NCI-H69 (cell line): ENCODE data around the gene HMGA1.

ENCODE experiments used
- DNase-seq: peaks from one replicate; lab custom pipeline; 2025; lab: John Stamatoyannopoulos, UW

The HMGA1 gene

DNA sequence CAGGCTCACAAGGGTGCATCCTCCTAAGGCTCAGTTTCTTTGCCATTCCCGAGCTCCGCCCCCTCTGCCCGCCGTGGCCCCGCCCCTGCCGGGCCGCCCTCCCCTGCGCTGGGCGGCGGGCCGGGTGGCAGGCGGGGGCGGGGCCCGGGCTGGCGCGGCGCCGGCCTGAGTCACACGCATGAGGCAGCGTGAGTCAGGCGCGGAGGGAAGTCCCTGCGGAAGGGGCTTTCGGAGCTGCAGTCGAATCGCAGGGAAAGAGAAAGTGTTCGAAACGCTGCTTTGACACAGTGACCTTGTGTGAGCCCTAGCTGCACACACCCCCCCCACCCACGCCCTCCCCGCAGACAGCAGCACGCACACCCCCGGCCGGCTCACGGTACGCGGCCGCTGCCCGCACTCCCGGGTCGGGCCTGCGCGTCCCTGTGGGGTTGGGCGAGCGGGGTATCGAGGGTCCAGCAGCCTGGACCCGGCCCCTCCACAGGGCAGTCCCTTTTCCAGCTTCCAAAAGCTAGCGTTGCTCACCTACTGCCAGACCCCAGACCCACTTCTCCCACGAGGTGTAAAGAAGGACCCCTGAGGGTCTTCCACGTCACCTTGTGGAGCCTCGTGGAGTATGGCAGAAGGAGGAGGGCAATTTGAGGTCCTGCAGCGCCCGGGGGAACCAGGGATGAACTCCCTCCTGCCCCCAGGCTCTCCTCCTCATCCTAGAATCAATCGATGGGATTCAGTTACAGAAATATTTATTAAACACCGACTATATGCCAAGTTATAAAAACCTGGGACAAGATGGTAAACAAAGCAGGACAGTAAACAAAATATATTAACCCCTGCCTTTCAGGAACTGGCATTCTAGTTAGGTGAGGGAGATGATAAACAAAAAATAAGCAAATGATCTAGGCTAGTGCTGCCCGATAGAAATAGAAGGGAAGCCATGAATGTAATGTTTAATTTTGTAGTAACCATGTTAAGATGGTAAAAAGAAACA is 12.4 kb upstream of the HMGA1 start:
- DNase-seq, result peak; percentile 96

DNA sequence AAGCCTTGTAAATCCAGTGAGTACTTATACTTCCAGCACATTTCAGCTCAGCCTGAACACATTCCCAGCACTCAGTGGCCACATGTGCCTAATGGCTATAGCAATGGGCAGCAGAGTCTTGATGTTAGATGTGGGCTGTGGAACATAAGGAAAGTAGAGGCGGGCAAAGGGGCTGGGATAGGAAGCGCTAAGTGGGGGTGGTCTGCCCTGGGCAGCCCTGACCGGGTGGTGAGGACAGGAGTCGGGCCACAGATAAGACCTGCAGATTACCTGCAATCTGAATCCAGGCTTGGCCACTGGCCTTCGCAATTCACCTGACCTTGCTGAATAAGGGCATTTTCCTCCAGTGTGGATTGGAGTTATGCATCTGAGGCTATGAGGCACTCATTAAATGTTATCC is 11.1 kb upstream of the HMGA1 start:
- no peak for DNase-seq

DNA sequence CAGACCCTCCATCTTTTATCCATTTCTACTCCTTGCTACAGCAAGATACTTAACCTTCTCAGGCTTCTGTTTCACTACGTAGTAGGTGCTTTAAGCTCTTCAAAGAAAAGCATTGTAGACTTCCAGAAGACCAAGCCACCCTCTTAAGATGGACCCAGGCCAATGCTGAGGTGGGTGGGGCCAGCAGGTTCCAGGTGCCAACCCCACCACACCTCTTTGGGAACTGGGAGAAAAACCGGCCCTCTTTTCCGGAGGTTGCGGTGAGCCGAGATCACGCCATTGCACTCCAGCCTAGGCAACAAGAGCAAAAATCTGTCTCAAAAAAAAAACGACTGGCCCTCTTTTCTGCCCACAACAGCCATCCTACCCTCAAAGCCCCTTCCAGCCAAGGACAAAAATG is 10.6 kb upstream of the HMGA1 start:
- DNase-seq, result no peak

DNA sequence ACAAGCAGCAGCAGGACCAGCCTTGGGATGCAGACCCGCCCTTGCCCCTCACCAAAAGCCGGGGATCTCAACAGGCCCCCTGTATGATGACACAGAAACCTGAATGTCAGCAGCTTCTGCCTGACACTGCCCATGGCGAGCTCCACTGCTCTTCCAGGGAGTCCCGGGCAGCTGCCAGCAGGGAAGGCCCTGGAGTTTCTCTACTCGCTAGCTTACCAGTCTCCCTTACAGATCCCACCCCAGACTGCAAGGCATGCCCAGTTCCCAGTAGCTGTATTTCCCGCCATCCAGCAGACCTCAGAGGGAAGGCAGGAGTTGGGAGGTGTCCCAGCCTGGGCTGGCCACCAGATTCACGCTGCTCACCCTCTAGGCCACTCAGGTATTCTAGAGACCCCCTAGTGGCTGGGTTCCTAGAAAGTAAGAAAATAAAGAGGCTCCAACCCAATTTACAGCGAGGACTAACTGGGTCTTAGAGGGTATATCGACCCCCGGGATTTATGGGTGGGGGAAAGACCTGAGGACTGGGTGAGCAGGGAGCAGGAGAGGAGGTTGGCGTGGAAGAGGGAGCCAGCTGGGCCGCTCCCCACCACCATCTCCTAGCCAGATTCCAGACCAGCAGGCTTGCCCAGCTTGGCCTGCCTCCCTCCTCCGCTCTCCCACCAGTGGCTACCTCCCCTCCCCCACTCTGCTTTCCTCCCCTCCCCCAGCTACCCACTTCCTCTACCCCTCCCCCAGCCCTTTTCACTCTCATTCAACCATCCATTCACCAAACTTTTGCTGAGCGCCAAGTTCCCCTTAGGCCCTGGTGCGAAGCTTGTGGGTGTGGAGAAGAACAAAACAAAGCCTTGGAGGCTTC is 9.7 kb upstream of the HMGA1 start:
- DNase-seq, result no peak

DNA sequence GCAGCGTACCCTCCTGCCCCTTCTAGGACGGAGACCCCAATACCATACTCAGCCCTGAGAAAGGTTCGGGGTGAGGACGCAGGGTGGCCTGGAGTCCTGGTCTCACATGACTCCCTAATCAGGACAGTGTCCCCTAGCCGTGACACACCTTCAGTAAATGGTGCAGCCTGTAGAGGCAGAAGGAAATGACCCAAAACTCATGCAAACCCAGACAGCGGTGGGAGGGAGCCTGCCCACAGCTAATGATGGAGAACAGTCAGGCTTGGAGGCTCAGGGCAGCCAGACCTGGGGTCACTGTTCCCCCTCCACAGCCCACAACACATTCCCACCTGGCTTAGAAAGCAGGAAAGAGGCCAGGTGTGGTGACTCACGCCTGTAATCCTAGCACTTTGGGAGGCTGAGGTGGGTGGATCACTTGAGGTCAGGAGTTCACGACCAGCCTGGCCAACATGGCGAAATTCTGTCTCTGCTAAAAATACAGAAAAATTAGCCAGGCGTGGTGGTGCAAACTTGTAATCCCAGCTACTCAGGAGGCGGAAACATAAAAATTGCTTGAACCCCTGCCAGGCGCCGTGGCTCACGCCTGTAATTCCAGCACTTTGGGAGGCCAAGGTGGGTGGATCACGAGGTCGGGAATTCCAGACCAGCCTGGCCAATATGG is 8.8 kb upstream of the HMGA1 start:
- DNase-seq, result no peak

DNA sequence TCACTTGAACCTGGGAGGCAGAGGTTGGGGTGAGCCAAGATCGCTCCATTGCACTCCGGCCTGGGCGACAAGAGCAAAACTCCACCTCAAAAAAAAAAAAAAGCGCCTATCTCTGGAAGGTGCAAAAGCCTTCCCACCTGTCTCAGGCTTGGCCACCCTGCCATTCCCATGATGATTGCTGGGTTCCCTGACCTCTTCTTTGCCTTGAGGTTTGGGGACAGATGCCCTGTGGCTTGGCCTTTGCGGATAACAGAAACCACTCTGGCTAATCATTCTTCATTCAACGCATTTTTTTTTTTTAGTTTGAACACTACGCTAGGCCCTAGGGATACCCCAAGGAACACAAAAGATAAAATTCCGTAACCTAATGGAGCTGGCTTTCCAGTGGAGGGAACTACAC is 6.8 kb upstream of the HMGA1 start:
- DNase-seq, result no peak

DNA sequence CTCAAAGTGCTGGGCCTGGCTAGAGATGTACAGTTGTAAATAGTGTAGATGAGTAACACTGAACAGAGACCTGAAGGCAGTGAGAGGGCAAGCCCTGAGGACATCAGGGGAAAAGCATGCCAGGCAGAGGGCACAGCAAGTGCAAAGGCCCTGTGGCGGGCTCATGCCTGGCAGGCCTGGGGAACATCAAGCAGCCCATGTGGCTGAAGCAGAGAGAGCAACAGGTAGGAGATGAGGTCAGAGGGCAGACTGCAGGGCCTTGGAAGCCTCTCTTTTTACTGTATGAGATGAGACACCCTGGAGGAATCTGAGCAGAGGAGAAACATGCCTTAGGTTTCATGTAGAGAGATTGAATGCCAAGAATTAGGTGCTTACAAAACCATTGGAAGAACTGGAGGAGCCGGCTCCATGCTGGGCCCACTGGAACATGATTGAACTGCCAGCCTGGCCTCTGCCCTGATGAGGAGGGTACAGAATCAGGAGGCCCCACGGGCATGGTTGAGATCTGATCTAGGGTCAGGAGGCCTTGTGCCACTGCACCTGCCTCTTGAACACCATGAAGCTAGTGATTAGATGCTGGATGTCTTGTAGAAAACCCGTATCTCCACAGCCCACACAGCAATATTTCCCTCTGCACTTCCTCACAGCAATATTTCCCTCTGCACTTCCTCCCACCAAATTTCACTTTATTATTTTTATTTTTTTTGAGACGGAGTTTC is 5.9 kb upstream of the HMGA1 start:
- DNase-seq, result no peak

DNA sequence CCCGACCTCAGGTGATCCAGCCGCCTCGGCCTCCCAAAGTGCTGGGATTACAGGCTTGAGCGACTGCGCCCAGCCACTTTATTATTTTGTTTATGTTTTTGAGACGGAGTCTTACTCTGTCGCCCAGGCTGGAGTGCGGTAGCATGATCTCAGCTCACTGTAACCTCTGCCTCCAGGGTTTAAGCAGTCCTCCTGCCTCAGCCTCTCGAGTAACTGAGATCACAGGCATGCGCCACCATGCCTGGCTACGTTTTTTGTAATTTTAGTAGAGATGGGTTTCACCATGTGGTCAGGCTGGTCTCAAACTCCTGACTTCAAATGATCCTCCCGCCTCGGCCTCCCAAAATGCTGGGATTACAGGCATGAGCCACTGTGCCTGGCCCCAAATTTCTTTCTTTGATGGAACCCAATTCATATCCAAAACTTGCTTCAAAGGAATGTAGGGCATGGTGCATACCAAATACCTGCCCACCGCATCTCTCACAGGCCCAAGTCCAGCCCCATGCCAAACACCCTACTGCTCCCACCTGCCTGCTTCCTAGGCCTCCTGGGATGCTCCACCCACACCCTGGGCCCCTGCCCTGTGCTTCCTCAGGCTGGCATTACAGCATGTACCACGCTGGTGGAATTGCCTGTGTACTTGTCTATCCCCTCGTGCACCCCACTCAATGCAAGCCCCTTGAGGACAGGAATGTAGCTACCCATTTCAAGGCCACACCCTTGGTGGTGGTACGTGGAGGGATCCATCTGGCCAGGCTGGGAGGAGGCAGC is 4.9 kb upstream of the HMGA1 start:
- DNase-seq, result no peak

DNA sequence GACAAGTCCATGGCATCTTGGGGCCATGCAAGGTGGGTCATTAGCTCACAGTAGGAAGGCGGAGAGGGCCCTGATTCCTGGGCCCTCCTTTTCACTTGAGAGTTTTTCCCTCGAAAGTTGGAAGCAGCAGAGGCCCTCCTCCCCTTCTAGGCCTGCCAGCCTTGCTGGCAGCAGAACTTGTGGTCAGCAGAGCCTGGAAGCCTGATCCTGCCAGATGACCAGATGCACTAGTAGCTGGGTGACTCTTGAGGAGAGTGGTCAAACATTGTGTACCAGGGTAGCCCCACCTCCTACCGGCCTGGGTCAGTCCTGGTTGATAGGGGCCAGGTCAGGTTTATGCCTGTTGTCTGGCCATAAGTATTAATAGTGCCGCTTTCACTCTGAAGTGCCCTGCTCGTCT is 3.8 kb upstream of the HMGA1 start:
- no peak for DNase-seq

DNA sequence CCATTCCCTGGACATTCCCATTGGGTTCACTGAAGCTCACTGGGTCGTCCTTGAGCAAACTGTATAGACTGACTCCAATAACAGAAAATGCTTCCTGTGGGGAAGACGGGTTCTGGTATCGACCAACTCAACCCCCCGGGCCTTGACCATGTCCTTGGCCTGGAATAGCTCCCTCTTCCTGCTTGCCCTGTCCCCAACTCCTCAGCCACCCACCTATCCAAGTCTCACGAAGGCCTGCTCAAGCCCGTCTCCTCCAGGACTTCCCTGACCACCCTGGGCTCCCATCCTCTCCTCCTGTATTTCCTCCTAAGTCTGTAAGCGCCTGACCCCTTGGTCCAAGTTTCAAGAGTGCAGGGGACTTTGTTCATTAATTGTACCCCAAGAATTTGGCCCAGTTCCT is 2.8 kb upstream of the HMGA1 start:
- DNase-seq, result no peak

DNA sequence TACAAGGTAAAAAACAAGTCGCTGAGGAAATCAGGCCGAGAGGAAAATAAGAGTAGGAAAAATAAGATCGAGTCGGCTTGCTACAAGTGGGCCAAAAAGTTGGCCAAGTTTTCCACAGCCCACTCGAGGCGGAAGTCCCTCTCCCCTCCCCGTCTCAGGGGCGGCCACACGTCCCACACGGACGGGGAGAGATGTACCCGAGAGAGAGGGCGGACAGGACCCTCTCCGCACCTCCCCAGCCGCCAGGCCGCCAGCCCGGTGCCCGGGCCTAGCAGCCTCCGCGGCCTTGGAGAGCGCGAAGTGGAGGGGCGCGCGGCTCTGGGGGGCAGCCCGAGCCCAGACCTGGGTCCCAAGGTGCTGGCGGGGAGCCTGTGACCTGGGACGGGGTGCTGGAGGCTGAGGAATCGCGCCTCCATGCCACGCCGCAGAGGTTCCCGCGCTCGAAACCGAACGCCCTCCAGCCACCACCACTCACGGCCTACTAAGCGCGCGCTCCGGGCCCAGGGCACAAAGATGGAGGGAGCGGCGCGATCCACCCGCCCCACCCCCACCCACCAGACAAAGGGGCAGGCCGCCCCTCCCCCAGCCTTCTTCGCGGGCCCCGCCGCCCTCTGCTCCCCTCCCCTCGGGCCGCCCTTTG is 1.9 kb upstream of the HMGA1 start:
- no peak for DNase-seq

DNA sequence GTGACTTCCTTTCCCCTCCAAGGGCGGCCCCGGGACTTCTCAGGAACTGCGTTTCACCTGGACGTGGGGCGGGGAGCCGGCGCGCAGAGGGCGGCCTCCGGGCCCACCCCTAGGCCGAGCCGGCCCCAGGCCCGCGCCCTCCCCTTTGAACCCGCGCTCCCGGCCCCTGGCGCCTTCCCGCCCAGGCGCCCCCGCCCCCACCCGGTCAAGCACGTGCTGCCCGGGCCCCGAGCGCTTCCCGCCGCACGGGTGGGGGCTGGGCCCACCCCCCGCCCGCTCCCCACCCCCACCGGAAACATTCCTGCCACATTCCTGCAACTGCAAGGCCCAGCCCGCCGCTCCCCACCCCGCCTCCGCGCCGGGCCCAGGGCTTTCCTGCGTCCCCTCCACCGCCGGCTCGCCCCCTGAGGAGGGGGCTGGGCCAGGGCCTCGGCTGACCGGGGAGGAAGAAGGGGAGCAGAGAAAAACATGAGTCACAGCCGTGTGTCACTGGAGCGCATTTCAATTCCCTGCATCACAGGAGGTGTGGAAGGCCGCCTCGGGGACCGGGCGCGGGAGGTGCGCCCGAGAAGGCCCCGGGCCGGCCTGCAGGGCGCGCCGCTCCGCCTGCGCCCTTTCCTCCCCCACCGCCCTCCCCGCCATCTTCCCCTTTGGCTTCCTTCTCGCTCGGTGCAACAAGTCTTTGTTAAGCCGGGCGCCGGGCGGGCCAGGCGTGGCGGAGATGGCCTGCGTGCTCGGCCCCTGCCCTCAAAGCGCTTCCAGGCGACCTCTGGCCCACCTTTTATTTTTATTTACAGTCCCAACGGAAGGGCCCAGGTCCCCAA is 1.2 kb upstream of the HMGA1 start:
- no peak for DNase-seq

DNA sequence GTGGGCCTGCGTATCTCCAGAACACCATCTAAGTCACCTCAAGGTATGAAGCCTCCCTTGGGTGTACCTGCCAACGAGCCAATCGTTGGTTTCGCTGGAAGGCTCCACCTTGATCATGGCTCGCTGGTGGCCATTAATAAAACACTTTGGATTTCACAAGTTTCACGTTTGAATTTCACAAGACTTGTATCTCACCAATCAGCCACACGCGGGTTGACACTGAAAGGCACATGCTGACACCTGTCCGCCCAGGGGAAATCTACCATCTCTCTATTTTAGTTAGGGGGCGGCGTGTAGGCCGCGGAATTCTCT is 586 bp upstream of the HMGA1 start:
- DNase-seq, result peak; percentile 55

DNA sequence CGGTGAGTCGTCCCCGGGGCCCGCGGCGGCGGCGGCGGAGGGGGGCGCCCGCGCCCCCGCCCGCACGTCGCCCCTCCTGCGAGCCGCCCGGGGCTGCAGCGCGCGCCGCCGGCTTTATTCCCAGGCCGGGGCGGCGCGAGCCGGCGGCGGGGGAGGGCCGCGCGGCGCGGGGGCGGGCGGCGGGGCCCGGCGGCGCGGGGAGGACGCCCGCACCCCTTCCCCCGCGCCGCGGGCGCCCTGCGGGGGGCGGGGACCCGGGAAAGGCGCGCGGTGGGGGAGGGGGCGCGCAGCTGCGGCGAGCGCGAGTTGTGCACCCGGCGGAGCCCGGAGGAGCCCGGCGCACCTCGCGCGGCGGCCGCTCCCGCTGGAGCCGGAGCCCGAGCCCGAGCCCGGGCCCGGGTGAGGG is 646 bp downstream of the HMGA1 start:
- peak; percentile 87 for DNase-seq

DNA sequence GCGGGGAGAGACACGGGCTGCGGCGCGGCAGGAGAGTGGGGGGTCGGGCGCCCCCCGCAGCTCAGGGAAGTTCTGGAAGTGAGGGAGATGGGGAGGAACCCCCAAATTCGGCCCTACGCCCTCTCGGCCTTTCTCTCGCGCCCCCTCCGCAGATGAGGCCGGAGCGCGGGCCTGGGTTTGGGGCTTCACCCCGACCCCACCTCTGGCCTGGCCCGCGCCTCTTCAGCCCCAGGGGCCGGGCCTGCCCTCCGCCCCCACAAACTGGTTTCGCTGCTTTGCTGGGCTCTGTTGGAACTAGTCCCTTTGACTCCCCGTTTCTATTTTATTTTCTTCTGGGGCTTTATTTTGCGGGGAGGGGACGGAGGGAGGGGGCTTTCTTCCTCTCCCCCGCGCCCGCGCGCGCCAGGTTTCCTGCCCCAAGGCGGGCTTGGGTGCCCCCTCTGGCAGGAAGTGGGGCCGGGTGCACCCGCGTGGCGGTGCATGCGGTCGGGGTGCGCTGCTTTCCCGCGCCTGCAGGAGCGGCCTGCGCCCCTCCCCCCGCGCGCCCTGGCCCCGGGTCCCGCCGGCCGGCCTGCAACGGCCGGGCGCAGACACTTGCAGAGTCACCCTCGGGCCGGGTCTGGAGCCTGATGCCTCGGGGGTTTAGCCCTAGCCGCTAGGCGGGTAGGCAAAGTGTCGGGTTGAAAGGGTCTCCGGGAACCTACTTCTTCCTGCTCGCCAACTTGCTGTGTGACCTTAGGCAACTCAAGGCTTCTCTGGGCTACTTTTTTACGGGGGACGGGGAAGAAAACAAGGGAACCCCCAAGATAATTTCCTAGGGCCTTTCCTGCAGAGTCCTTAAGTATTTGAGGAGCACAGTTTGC is 1.3 kb downstream of the HMGA1 start:
- peak; percentile 90 for DNase-seq

DNA sequence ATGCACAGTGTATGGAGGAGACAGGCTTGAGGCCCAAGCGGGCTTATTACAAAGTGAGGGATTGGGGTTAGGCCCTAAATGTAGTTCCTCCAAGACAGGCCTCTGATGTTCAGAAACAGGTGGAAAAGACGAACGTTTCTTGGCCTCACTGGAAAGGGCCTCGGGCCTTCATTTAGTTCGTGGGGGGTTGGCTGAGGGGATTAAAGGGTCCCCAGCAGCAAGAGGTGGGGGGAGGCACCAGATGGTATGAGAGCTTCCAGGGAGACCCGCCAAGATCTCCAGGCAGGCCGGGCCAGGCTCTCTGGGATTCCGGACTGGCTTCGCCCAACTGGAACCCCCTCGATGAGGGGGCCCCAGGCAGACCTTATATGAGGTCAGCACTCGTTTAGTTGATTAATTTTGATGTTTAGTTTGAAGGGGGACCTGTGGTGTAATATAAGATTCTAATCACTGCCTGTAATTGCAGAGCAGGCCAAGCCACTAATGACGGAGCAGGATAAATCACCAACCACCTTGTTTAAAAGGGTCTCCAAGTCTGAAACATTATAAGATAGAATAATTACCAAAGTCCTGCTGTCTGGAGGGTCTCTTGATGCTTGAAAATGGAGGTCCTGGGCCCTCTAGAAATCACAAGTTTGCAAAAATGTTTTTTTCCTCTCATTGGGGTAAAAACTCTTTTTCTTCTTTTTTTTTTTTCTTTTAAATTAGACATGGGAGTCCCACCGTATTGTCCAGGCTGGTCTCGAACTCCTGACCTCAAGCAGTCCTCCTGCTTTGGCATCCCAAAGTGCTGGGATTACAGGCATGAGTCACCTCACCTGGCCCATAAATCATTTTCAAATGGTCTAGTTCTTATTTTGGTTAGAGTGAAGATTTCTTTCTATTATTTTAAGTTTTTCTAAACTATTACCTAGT is 2.2 kb downstream of the HMGA1 start:
- peak; percentile 71 for DNase-seq

DNA sequence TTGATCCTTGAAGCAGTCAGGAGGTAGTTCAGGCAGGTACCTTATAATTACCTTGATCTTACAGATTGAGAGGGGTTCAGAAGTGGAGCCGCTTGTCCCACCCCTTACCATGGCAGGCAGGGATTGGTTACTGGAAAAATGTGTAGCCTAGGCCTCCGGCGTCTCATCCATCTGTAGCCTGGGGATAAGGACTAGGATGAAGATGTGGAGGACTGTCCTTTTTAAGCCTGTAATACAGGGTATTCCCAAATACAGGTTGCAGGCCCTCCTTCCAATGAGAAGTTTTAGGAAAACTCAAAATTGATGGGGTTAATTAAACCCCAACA is 2.8 kb downstream of the HMGA1 start:
- no peak for DNase-seq

DNA sequence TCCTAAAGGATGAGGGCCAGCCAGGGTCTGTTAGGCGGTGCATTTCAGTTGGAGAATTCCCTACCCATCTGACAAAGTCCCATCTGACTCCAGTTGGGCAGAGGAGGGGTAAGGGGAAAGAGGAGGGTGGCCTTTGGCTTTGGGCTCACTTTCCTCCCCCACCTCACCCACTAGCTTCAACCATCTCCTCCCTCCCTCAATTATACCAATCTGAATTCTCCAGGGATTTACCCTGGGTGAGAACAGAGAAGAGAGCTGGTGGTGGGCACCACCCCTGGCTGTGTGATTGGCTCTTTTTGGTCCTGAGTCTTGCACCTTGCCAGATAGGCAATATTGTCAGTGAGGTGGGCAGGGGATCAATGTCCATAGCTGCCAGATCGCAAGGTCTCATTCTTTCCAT is 3.2 kb downstream of the HMGA1 start:
- DNase-seq, result peak; percentile 29
